ENCODE measurements around the gene COL6A2. TPM values are rescaled to one million over a fixed set of nuclear protein-coding genes. Genes with fewer than 3 reads are reported as not detected.

COL6A2 gene
- total RNA-seq, 1 donor from 2014 or later, result 12.6 TPM

- DNase-seq (ENCODE audit: low read depth) (no peak), FAIRE-seq (no peak)
- no peaks in the 10 kb centered on the region for H3K27me3 ChIP-seq (ENCODE audit: control insufficient read depth, insufficient read depth, low read length)
- no peaks in the 10 kb centered on the region for H3K36me3 ChIP-seq (ENCODE audit: control insufficient read depth, insufficient read depth, low read length)
- TF ChIP-seq, protein P1, sequence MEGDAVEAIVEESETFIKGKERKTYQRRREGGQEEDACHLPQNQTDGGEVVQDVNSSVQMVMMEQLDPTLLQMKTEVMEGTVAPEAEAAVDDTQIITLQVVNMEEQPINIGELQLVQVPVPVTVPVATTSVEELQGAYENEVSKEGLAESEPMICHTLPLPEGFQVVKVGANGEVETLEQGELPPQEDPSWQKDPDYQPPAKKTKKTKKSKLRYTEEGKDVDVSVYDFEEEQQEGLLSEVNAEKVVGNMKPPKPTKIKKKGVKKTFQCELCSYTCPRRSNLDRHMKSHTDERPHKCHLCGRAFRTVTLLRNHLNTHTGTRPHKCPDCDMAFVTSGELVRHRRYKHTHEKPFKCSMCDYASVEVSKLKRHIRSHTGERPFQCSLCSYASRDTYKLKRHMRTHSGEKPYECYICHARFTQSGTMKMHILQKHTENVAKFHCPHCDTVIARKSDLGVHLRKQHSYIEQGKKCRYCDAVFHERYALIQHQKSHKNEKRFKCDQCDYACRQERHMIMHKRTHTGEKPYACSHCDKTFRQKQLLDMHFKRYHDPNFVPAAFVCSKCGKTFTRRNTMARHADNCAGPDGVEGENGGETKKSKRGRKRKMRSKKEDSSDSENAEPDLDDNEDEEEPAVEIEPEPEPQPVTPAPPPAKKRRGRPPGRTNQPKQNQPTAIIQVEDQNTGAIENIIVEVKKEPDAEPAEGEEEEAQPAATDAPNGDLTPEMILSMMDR (IDR thresholded peaks at IDR 0.05; ENCODE audit: insufficient read depth, low read length, severe bottlenecking), result no peak
- H3K4me3 ChIP-seq (ENCODE audit: low read depth, low read length), result no peak overlapping the region
Measured at GRCh38 chr21:46128106-46128932, 30.4 kb downstream of the COL6A2 start.

GRCh38 chr21:46128933-46129571, 31.1 kb downstream of the COL6A2 start:
- Histone ChIP-seq H3K27me3 (ENCODE audit: control insufficient read depth, insufficient read depth, low read length) (no peaks in the 10 kb centered on the region), H3K36me3 (ENCODE audit: control insufficient read depth, insufficient read depth, low read length) (no peaks in the 10 kb centered on the region), H3K4me3 (ENCODE audit: low read depth, low read length) (no peak overlapping the region)
- FAIRE-seq, result no peak
- TF ChIP-seq, protein P1 (IDR thresholded peaks at IDR 0.05; ENCODE audit: insufficient read depth, low read length, severe bottlenecking), result no peak
- DNase-seq (ENCODE audit: low read depth), result no peak

DNA sequence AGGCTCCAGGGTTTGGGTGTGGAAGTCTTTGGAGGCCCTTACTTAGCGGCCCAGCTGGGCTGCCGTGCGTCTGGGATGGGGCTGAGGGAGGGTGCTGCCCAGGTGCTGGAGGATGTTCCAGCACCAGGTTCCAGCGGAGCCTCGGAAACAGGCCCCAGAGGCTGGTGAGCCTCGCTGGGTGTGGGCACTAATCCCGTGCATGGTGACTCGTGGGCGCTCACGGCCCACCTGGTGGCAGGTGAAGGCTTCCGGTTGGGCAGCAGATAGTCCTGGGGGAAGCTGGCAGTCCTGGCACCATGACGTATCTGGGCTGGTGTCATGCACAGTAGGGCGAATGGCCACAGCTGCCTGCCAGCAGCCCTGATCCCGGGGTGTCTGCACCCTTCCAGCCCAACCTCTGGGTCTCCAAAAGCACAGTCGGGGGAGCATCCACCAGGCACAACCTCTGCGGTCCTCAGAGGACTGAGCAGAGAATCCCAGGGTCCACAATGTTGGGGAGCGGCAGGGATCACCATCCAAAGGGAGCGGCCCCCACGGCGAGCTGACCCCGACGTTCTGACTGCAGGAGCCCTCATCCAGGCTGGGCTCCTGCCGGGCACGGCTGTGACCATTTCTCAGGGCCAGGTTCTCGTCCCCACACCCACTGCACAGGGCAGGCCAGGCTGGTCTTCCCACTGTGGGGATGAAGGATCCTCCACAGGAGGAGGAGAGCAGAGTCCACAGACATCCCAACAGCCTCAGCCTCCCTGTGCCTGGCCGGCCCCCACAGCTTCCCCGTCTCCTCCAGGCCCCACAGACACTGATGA, 32.1 kb downstream of the COL6A2 start:
- TF ChIP-seq, protein P1 (IDR thresholded peaks at IDR 0.05; ENCODE audit: insufficient read depth, low read length, severe bottlenecking), result no peak
- H3K4me3 ChIP-seq (ENCODE audit: low read depth, low read length), result no peak overlapping the region
- H3K27me3 ChIP-seq (ENCODE audit: control insufficient read depth, insufficient read depth, low read length), result no peaks in the 10 kb centered on the region
- H3K36me3 ChIP-seq (ENCODE audit: control insufficient read depth, insufficient read depth, low read length), result no peaks in the 10 kb centered on the region
- DNase-seq (ENCODE audit: low read depth), result no peak
- no peak for FAIRE-seq

GRCh38 chr21:46130831-46131587, 33.1 kb downstream of the COL6A2 start:
- H3K36me3 ChIP-seq (ENCODE audit: control insufficient read depth, insufficient read depth, low read length), result no peaks in the 10 kb centered on the region
- DNase-seq (ENCODE audit: low read depth) (no peak), FAIRE-seq (no peak)
- no peaks in the 10 kb centered on the region for H3K27me3 ChIP-seq (ENCODE audit: control insufficient read depth, insufficient read depth, low read length)
- TF ChIP-seq, protein P1 (IDR thresholded peaks at IDR 0.05; ENCODE audit: insufficient read depth, low read length, severe bottlenecking), result no peak
- no peak overlapping the region for H3K4me3 ChIP-seq (ENCODE audit: low read depth, low read length)

DNA sequence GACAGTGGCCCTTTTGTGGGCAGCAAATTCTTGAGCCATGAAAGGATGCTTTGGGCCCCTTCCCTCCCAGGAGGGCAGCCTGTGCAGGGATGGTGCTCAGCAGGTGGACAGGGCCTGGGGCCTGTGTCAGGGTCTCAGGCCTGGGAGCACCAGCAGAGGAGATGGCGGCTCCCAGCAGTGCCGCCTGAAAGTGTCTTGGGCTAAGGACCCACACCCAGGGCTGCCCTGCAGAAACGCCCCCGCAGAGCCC, 33.6 kb downstream of the COL6A2 start:
- H3K27me3 ChIP-seq (ENCODE audit: control insufficient read depth, insufficient read depth, low read length), result no peaks in the 10 kb centered on the region
- TF ChIP-seq, protein P1 (IDR thresholded peaks at IDR 0.05; ENCODE audit: insufficient read depth, low read length, severe bottlenecking), result no peak
- H3K4me3 ChIP-seq (ENCODE audit: low read depth, low read length), result no peak overlapping the region
- DNase-seq (ENCODE audit: low read depth) (no peak), FAIRE-seq (no peak)
- H3K36me3 ChIP-seq (ENCODE audit: control insufficient read depth, insufficient read depth, low read length), result no peaks in the 10 kb centered on the region
